Measurements from ENCODE around the gene SUPV3L1. TPM values are rescaled to one million over a fixed set of nuclear protein-coding genes. Genes with fewer than 3 reads are reported as not detected.

Gene SUPV3L1
- polyA plus RNA-seq, 1 donor (not counting 4 experiments of a cell fraction or from before 2014, with no cell fraction given): 34.1 TPM

GRCh38 chr10:69201045-69201444, 21.0 kb downstream of the SUPV3L1 start:
- H3K9me3 ChIP-seq (ENCODE audit: control insufficient read depth, low read depth, low read length): no peaks in the 10 kb centered on the region
- no peak overlapping the region for H3K4me3 ChIP-seq (ENCODE audit: control insufficient read depth in 2 of 3, extremely low read depth in 1 of 3, insufficient read depth in 2 of 3, low read depth in 1 of 3, low read length in 3 of 3)
- no peak for FAIRE-seq
- H3K79me2 ChIP-seq (ENCODE audit: control insufficient read depth, insufficient read depth, low read length): no peaks in the 10 kb centered on the region
- H3K9me1 ChIP-seq (ENCODE audit: control insufficient read depth, extremely low read depth, insufficient read depth, low read length): no peaks in the 10 kb centered on the region
- H3K9ac ChIP-seq (ENCODE audit: control insufficient read depth, extremely low read depth, insufficient read depth, low read length): no peak overlapping the region
- no peaks in the 10 kb centered on the region for H4K20me1 ChIP-seq (ENCODE audit: control insufficient read depth, extremely low read depth, insufficient read depth, low read length)
- H3K4me2 ChIP-seq (ENCODE audit: control insufficient read depth, extremely low read depth, insufficient read depth, low read depth, low read length): no peak overlapping the region
- no peaks in the 10 kb centered on the region for H3K4me1 ChIP-seq (ENCODE audit: control insufficient read depth, extremely low read depth, insufficient read depth, low read length)
- no peak for DNase-seq (ENCODE audit: low read depth, low spot score)
- peaks cover 15 to 25% of the 10 kb centered on the region in 2 experiments for H3K36me3 ChIP-seq (ENCODE audit: control insufficient read depth in 2 of 2, extremely low read depth in 1 of 2, insufficient read depth in 2 of 2, low read length in 2 of 2)
- H3K27ac ChIP-seq (ENCODE audit: control insufficient read depth, insufficient read depth, low read length): no peak overlapping the region
- H3K27me3 ChIP-seq (ENCODE audit: control insufficient read depth, extremely low read depth, insufficient read depth, low read length): no peaks in the 10 kb centered on the region
- H2AFZ ChIP-seq (ENCODE audit: control insufficient read depth, low read length): no peak overlapping the region
- dilution Hi-C loops (cut with MboI; ENCODE audit: extremely low pct_ligation_motif_present, low sequenced_read_pairs): no loop called here
- TF ChIP-seq CTCF (optimal IDR thresholded peaks at IDR 0.05 in 1 of 3, IDR thresholded peaks at IDR 0.05 in 1 of 3, conservative IDR thresholded peaks at IDR 0.05 in 1 of 3; ENCODE audit: extremely low read depth in 1 of 3, insufficient read depth in 2 of 3, low read length in 3 of 3) (no peak), EZH2 (IDR thresholded peaks at IDR 0.05; ENCODE audit: low read length) (no peak)

GRCh38 chr10:69202332-69202731, 22.3 kb downstream of the SUPV3L1 start:
- Histone ChIP-seq H3K4me2 (ENCODE audit: control insufficient read depth, extremely low read depth, insufficient read depth, low read depth, low read length) (no peak overlapping the region), H3K79me2 (ENCODE audit: control insufficient read depth, insufficient read depth, low read length) (no peaks in the 10 kb centered on the region), H3K27me3 (ENCODE audit: control insufficient read depth, extremely low read depth, insufficient read depth, low read length) (no peaks in the 10 kb centered on the region), H3K9me1 (ENCODE audit: control insufficient read depth, extremely low read depth, insufficient read depth, low read length) (no peaks in the 10 kb centered on the region), H3K36me3 (ENCODE audit: control insufficient read depth in 2 of 2, extremely low read depth in 1 of 2, insufficient read depth in 2 of 2, low read length in 2 of 2) (peaks cover 14 to 28% of the 10 kb centered on the region in 2 experiments), H3K4me1 (ENCODE audit: control insufficient read depth, extremely low read depth, insufficient read depth, low read length) (no peaks in the 10 kb centered on the region), H3K27ac (ENCODE audit: control insufficient read depth, insufficient read depth, low read length) (peak overlapping the region; percentile 40), H3K9me3 (ENCODE audit: control insufficient read depth, low read depth, low read length) (no peaks in the 10 kb centered on the region), H2AFZ (ENCODE audit: control insufficient read depth, low read length) (no peak overlapping the region), H4K20me1 (ENCODE audit: control insufficient read depth, extremely low read depth, insufficient read depth, low read length) (no peaks in the 10 kb centered on the region), H3K4me3 (ENCODE audit: control insufficient read depth in 2 of 3, extremely low read depth in 1 of 3, insufficient read depth in 2 of 3, low read depth in 1 of 3, low read length in 3 of 3) (no peak overlapping the region), H3K9ac (ENCODE audit: control insufficient read depth, extremely low read depth, insufficient read depth, low read length) (no peak overlapping the region)
- dilution Hi-C loops (cut with MboI; ENCODE audit: extremely low pct_ligation_motif_present, low sequenced_read_pairs): no loop called here
- no peak for DNase-seq (ENCODE audit: low read depth, low spot score)
- FAIRE-seq: no peak
- TF ChIP-seq EZH2 (IDR thresholded peaks at IDR 0.05; ENCODE audit: low read length) (no peak), CTCF (optimal IDR thresholded peaks at IDR 0.05 in 1 of 3, IDR thresholded peaks at IDR 0.05 in 1 of 3, conservative IDR thresholded peaks at IDR 0.05 in 1 of 3; ENCODE audit: extremely low read depth in 1 of 3, insufficient read depth in 2 of 3, low read length in 3 of 3) (no peak)

All from keratinocyte (primary cell).